ENCODE results near the gene PNLIPRP2. TPM values are rescaled to one million over a fixed set of nuclear protein-coding genes. Genes with fewer than 3 reads are reported as not detected.

PNLIPRP2 gene
- total and polyA plus RNA-seq, 2 of the 8 experiments (the other 6 are each of a cell fraction or from before 2014, with no cell fraction given): 0.11 TPM; not detected in 1

DNA sequence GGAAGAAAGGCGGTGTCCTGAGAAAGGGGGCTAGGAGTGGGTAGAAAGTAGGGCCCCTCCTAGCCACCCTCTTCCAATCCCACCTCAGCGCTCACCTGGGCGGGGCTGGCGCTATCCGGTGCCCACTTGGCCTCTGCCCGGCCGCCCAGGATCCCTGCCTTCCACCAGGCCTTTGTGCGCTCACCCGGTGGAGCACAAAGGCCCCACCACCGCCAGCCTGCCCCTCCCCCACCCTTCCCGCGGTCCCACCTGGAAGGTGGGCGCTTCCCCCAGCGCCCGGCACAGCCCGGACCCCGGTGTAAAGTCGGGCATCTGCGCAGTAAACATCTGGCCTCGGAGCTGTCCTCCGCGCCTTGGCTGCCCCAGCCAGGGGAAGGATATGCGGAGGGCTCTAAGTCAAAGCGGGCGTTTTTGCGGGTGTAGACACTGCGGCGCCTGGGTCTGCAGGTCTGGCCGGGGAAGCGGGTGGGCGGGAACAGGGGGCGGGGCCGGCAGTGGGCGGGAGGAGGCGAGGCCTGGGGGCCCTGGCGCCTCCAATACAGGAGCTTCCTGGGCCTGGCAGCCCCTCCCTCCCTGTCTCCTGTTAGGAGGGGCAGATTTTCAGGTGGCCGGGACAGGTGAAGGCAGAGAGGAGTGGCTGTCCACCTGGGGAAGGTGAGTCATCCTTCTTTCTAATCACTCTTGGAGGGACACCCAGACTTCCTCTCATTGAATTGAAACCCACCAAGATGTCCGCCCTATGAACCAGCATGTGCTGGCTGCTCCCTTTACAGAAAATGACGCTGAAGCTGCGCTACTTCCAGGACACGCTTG, 49.3 kb downstream of the PNLIPRP2 start (continued):
- TF ChIP-seq, protein P1, sequence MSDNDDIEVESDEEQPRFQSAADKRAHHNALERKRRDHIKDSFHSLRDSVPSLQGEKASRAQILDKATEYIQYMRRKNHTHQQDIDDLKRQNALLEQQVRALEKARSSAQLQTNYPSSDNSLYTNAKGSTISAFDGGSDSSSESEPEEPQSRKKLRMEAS (IDR thresholded peaks at IDR 0.05): peak; percentile 85
- peak; percentile 54 for TF ChIP-seq TAF7 (optimal IDR thresholded peaks at IDR 0.05; ENCODE audit: borderline replicate concordance, low read depth, low read length)
- TF ChIP-seq, protein P2, sequence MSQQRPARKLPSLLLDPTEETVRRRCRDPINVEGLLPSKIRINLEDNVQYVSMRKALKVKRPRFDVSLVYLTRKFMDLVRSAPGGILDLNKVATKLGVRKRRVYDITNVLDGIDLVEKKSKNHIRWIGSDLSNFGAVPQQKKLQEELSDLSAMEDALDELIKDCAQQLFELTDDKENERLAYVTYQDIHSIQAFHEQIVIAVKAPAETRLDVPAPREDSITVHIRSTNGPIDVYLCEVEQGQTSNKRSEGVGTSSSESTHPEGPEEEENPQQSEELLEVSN (IDR thresholded peaks at IDR 0.05): peak; percentile 78
- 0 out of 4 replicates have a peak, but pooled peaks of 1 of the 2 experiments have one; percentile 25 for TF ChIP-seq SIN3A (conservative IDR thresholded peaks at IDR 0.05 in 1 of 2, IDR thresholded peaks at IDR 0.05 in 1 of 2; ENCODE audit: low read depth in 1 of 2, low read length in 2 of 2)
- TF ChIP-seq, protein P3, sequence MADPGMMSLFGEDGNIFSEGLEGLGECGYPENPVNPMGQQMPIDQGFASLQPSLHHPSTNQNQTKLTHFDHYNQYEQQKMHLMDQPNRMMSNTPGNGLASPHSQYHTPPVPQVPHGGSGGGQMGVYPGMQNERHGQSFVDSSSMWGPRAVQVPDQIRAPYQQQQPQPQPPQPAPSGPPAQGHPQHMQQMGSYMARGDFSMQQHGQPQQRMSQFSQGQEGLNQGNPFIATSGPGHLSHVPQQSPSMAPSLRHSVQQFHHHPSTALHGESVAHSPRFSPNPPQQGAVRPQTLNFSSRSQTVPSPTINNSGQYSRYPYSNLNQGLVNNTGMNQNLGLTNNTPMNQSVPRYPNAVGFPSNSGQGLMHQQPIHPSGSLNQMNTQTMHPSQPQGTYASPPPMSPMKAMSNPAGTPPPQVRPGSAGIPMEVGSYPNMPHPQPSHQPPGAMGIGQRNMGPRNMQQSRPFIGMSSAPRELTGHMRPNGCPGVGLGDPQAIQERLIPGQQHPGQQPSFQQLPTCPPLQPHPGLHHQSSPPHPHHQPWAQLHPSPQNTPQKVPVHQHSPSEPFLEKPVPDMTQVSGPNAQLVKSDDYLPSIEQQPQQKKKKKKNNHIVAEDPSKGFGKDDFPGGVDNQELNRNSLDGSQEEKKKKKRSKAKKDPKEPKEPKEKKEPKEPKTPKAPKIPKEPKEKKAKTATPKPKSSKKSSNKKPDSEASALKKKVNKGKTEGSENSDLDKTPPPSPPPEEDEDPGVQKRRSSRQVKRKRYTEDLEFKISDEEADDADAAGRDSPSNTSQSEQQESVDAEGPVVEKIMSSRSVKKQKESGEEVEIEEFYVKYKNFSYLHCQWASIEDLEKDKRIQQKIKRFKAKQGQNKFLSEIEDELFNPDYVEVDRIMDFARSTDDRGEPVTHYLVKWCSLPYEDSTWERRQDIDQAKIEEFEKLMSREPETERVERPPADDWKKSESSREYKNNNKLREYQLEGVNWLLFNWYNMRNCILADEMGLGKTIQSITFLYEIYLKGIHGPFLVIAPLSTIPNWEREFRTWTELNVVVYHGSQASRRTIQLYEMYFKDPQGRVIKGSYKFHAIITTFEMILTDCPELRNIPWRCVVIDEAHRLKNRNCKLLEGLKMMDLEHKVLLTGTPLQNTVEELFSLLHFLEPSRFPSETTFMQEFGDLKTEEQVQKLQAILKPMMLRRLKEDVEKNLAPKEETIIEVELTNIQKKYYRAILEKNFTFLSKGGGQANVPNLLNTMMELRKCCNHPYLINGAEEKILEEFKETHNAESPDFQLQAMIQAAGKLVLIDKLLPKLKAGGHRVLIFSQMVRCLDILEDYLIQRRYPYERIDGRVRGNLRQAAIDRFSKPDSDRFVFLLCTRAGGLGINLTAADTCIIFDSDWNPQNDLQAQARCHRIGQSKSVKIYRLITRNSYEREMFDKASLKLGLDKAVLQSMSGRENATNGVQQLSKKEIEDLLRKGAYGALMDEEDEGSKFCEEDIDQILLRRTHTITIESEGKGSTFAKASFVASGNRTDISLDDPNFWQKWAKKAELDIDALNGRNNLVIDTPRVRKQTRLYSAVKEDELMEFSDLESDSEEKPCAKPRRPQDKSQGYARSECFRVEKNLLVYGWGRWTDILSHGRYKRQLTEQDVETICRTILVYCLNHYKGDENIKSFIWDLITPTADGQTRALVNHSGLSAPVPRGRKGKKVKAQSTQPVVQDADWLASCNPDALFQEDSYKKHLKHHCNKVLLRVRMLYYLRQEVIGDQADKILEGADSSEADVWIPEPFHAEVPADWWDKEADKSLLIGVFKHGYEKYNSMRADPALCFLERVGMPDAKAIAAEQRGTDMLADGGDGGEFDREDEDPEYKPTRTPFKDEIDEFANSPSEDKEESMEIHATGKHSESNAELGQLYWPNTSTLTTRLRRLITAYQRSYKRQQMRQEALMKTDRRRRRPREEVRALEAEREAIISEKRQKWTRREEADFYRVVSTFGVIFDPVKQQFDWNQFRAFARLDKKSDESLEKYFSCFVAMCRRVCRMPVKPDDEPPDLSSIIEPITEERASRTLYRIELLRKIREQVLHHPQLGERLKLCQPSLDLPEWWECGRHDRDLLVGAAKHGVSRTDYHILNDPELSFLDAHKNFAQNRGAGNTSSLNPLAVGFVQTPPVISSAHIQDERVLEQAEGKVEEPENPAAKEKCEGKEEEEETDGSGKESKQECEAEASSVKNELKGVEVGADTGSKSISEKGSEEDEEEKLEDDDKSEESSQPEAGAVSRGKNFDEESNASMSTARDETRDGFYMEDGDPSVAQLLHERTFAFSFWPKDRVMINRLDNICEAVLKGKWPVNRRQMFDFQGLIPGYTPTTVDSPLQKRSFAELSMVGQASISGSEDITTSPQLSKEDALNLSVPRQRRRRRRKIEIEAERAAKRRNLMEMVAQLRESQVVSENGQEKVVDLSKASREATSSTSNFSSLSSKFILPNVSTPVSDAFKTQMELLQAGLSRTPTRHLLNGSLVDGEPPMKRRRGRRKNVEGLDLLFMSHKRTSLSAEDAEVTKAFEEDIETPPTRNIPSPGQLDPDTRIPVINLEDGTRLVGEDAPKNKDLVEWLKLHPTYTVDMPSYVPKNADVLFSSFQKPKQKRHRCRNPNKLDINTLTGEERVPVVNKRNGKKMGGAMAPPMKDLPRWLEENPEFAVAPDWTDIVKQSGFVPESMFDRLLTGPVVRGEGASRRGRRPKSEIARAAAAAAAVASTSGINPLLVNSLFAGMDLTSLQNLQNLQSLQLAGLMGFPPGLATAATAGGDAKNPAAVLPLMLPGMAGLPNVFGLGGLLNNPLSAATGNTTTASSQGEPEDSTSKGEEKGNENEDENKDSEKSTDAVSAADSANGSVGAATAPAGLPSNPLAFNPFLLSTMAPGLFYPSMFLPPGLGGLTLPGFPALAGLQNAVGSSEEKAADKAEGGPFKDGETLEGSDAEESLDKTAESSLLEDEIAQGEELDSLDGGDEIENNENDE (IDR thresholded peaks at IDR 0.05; ENCODE audit: insufficient replicate concordance, low read length): no peak
- no peak for TF ChIP-seq CREB1 (IDR thresholded peaks at IDR 0.05)
- TF ChIP-seq RXRA (IDR thresholded peaks at IDR 0.05; ENCODE audit: insufficient read depth, low read depth, low read length): no peak
- TF ChIP-seq KDM1A (IDR thresholded peaks at IDR 0.05; ENCODE audit: borderline replicate concordance, low read length): no peak
